ENCODE data around the gene IDH3B. TPM values are rescaled to one million over a fixed set of nuclear protein-coding genes. Genes with fewer than 3 reads are reported as not detected.

Gene IDH3B
- total RNA-seq, 4 donors from 2014 or later, result 101 to 141 (median 116) TPM

GRCh38 chr20:2680046-2680445 is 16.0 kb upstream of the IDH3B start:
- Histone ChIP-seq H3K4me1 (no peaks in the 10 kb centered on the region), H3K36me3 (no peaks in the 10 kb centered on the region), H3K9me3 (no peaks in the 10 kb centered on the region), H3K27ac (no peak overlapping the region), H3K4me3 (no peak overlapping the region), H3K27me3 (peaks cover 0 to 2% of the 10 kb centered on the region in 2 donors)
- TF ChIP-seq POLR2A (IDR thresholded peaks at IDR 0.05) (no peak), CTCF (IDR thresholded peaks at IDR 0.05) (no peak), EP300 (IDR thresholded peaks at IDR 0.05) (no peak)
- 79 to 81% methylated on average over 4 of the region's 4 CpGs for WGBS, 2 donors
- DNase-seq (ENCODE audit: low spot score in 2 of 2), result no peak

DNA sequence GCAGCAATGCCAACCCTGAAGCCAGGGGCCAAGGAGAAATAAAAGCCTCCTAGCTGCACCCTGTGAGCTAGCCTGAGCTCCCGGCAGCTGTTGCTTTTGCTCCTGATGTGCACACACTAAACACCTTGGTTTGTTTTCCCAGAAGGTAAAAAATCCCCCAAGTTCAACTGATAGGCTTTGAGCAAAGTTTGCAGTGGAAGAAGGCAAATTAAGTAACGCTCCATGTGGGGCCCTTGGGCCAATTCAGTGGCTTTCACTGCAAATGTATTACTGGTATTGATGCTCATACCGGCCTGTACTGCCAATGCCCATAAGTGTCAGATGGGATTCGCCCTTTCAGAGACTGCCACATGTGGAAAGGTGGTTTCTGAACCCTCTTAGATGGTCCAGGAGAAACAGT is 9.4 kb upstream of the IDH3B start:
- no peak overlapping the region for H3K4me3 ChIP-seq
- H3K9me3 ChIP-seq, result no peaks in the 10 kb centered on the region
- H3K4me1 ChIP-seq, result no peaks in the 10 kb centered on the region
- 82 to 83% methylated on average over 4 of the region's 4 CpGs for WGBS, 2 donors
- no peak overlapping the region for H3K27ac ChIP-seq
- TF ChIP-seq CTCF (IDR thresholded peaks at IDR 0.05) (no peak), EP300 (IDR thresholded peaks at IDR 0.05) (no peak), POLR2A (IDR thresholded peaks at IDR 0.05) (no peak)
- no peaks in the 10 kb centered on the region for H3K36me3 ChIP-seq
- no peak for DNase-seq (ENCODE audit: low spot score in 2 of 2)
- H3K27me3 ChIP-seq, result no peaks in the 10 kb centered on the region

DNA sequence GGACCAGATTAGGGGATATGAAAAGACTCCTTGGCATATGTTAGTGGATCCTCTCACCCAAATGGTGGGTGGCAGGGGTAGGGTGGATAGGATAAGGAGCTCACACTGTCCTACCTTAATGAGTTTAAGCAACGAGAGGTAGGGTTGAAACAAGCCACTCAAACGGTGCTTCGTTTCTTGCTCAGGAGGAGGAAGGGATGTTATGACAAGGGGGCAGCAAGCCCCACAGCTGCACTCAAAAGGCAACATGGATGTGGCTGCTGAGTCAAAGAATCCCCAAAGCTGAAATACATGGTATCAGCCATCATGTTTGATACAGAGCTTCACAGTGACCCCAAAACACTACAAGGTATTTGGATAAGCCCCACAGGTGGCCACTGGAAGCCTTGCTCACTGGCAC is 8.4 kb upstream of the IDH3B start:
- 65 to 72% methylated on average over 3 of the region's 3 CpGs for WGBS, 2 donors

DNA sequence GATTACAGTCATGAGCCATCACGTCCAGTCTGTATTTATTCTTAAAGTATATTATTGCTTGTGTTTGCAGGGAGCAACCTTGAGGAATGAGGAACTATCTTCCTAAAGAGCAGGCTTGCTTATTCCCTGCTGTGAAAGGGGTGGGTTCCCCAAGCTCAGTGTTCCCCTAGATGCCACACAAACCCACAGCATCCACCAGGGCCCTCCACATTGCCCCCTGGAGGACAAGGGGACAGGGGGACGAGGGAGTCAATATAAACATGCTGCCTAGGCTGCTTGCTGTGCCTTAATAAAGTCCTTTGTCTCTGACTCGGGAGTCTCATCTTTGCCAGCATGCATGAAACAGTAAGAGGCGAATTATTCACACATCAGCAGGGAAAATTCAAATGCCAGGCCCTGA is 8.0 kb upstream of the IDH3B start:
- H3K9me3 ChIP-seq, result no peaks in the 10 kb centered on the region
- no peak overlapping the region for H3K4me3 ChIP-seq
- H3K27me3 ChIP-seq, result no peaks in the 10 kb centered on the region
- H3K36me3 ChIP-seq, result no peaks in the 10 kb centered on the region
- H3K4me1 ChIP-seq, result no peaks in the 10 kb centered on the region
- TF ChIP-seq CTCF (IDR thresholded peaks at IDR 0.05) (no peak), POLR2A (IDR thresholded peaks at IDR 0.05) (no peak), EP300 (IDR thresholded peaks at IDR 0.05) (no peak)
- no peak for DNase-seq (ENCODE audit: low spot score in 2 of 2)
- 19 to 22% methylated on average over 4 of the region's 4 CpGs for WGBS, 2 donors
- no peak overlapping the region for H3K27ac ChIP-seq

More for the DNA sequence above, 8.4 kb upstream of the IDH3B start:
- Histone ChIP-seq H3K27ac (no peak overlapping the region), H3K27me3 (no peaks in the 10 kb centered on the region), H3K4me3 (no peak overlapping the region), H3K9me3 (no peaks in the 10 kb centered on the region), H3K4me1 (no peaks in the 10 kb centered on the region), H3K36me3 (no peaks in the 10 kb centered on the region)
- DNase-seq (ENCODE audit: low spot score in 2 of 2), result no peak
- no peak for TF ChIP-seq CTCF (IDR thresholded peaks at IDR 0.05)
- no peak for TF ChIP-seq EP300 (IDR thresholded peaks at IDR 0.05)
- TF ChIP-seq POLR2A (IDR thresholded peaks at IDR 0.05), result no peak

GRCh38 chr20:2663364-2663886 is 591 bp downstream of the IDH3B start:
- Histone ChIP-seq H3K4me3 (peak overlapping the region; percentile 70 to 80 (median 76)), H3K9me3 (no peaks in the 10 kb centered on the region), H3K27ac (peak overlapping the region; percentile 51 to 96 (median 88)), H3K36me3 (peaks cover 0 to 48% (median 24%) of the 10 kb centered on the region in 3 donors), H3K27me3 (no peaks in the 10 kb centered on the region), H3K4me1 (peaks cover 0 to 23% (median 12%) of the 10 kb centered on the region in 4 donors)
- TF ChIP-seq CTCF (IDR thresholded peaks at IDR 0.05) (no peak), POLR2A (IDR thresholded peaks at IDR 0.05) (no peak), EP300 (IDR thresholded peaks at IDR 0.05) (no peak)
- no peak for DNase-seq (ENCODE audit: low spot score in 2 of 2)
- 9 to 11% methylated on average over 13 of the region's 13 CpGs for WGBS, 2 donors
